HG02840 (cell line): ENCODE measurements around the gene POU6F2.

Experiments used
- ATAC-seq: cut with Tn5 transposase; IDR thresholded peaks from one replicate; pipeline ENCODE4 v1.9.1; 2021; ENCODE audit warnings: mild to moderate bottlenecking, moderate library complexity, moderate number of reproducible peaks; ENCODE audit not compliant: unreplicated experiment, low FRiP score

The POU6F2 gene

GRCh38 chr7:39100270-39100669 lies 122.6 kb downstream of the POU6F2 start:
- no peak for ATAC-seq

GRCh38 chr7:39102234-39102633 lies 124.5 kb downstream of the POU6F2 start:
- no peak for ATAC-seq

- ATAC-seq, result no peak
These were observed 128.0 kb downstream of the POU6F2 start for GRCh38 chr7:39105720-39106119.

GRCh38 chr7:39125846-39126245 lies 148.1 kb downstream of the POU6F2 start:
- no peak for ATAC-seq

- ATAC-seq, result no peak
These were observed 149.3 kb downstream of the POU6F2 start for GRCh38 chr7:39127058-39127457.

- no peak for ATAC-seq
These were observed 150.7 kb downstream of the POU6F2 start for GRCh38 chr7:39128287-39128843.

GRCh38 chr7:39130274-39130673 lies 152.6 kb downstream of the POU6F2 start:
- no peak for ATAC-seq

GRCh38 chr7:39130857-39131526 lies 153.3 kb downstream of the POU6F2 start:
- ATAC-seq, result no peak

- no peak for ATAC-seq
These were observed 154.6 kb downstream of the POU6F2 start for GRCh38 chr7:39132306-39132705.

GRCh38 chr7:39133088-39133487 lies 155.4 kb downstream of the POU6F2 start:
- ATAC-seq, result no peak

- no peak for ATAC-seq
These were observed 159.8 kb downstream of the POU6F2 start for GRCh38 chr7:39137480-39137879.

GRCh38 chr7:39142750-39143149 lies 165.0 kb downstream of the POU6F2 start:
- no peak for ATAC-seq

GRCh38 chr7:39144420-39144819 lies 166.7 kb downstream of the POU6F2 start:
- no peak for ATAC-seq

- ATAC-seq, result no peak
These were observed 167.6 kb downstream of the POU6F2 start for GRCh38 chr7:39145283-39145682.

GRCh38 chr7:39145935-39146334 lies 168.2 kb downstream of the POU6F2 start:
- ATAC-seq, result no peak

- no peak for ATAC-seq
These were observed 175.0 kb downstream of the POU6F2 start for GRCh38 chr7:39152701-39153100.

GRCh38 chr7:39153113-39153512 lies 175.4 kb downstream of the POU6F2 start:
- no peak for ATAC-seq

GRCh38 chr7:39153647-39154046 lies 175.9 kb downstream of the POU6F2 start:
- ATAC-seq, result no peak

GRCh38 chr7:39154815-39155214 lies 177.1 kb downstream of the POU6F2 start:
- no peak for ATAC-seq

GRCh38 chr7:39158367-39158766 lies 180.7 kb downstream of the POU6F2 start:
- ATAC-seq, result no peak

GRCh38 chr7:39161903-39162302 lies 184.2 kb downstream of the POU6F2 start:
- no peak for ATAC-seq

- ATAC-seq, result no peak
These were observed 187.2 kb downstream of the POU6F2 start for GRCh38 chr7:39164887-39165286.
